Measurements from ENCODE around the gene PTTG1IP.

Gene PTTG1IP

DNA sequence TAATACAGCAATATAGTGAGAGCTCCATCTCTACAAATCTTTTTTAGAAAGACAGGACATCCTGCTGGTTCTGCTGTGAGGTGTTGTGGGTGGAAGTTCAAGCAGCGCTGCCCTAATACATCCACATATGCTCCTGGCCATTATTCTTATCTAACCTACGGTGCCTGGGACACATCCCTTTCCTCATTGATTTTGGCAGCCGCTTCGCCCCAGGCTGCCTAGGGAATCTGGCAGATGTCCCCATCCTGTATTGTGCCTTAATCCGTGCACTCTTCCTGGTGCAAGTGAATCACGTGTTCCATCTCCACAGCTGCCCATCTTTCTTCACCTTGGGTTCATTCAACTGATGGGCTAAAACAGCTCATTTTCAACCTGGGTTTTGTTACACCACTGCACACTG lies 68.7 kb downstream of the PTTG1IP start:
- in situ Hi-C loops (cut with HindIII; ENCODE audit: low sequenced_read_pairs) = no loop called here
- TF ChIP-seq, protein P1, sequence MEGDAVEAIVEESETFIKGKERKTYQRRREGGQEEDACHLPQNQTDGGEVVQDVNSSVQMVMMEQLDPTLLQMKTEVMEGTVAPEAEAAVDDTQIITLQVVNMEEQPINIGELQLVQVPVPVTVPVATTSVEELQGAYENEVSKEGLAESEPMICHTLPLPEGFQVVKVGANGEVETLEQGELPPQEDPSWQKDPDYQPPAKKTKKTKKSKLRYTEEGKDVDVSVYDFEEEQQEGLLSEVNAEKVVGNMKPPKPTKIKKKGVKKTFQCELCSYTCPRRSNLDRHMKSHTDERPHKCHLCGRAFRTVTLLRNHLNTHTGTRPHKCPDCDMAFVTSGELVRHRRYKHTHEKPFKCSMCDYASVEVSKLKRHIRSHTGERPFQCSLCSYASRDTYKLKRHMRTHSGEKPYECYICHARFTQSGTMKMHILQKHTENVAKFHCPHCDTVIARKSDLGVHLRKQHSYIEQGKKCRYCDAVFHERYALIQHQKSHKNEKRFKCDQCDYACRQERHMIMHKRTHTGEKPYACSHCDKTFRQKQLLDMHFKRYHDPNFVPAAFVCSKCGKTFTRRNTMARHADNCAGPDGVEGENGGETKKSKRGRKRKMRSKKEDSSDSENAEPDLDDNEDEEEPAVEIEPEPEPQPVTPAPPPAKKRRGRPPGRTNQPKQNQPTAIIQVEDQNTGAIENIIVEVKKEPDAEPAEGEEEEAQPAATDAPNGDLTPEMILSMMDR (IDR thresholded peaks at IDR 0.05; ENCODE audit: low read depth, low read length) = no peak
- DNase-seq (ENCODE audit: low read depth, low spot score) = no peak
- H3K4me3 ChIP-seq (ENCODE audit: low read depth, low read length) = no peak overlapping the region

DNA sequence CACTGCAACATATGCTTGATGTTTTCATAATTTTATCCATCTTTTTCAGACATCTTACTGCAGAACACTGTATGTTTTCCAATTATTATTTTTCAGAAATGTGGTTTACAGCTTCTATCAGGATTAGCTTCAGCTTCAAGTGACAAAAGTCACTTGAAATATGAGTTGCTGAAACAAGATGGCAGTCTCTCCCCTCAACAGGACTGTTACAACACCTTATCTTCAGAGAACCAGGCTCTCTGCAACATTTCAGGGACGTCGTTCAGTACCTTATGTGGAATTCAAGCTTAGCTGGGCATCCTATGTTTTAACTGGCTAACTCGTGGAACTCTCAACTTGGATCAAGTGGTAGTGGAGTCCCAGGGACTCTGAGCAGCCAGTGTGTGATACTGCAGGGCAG lies 69.8 kb downstream of the PTTG1IP start:
- DNase-seq (ENCODE audit: low read depth, low spot score) = no peak
- in situ Hi-C loops (cut with HindIII; ENCODE audit: low sequenced_read_pairs) = no loop called here
- TF ChIP-seq, protein P1 (IDR thresholded peaks at IDR 0.05; ENCODE audit: low read depth, low read length) = no peak
- H3K4me3 ChIP-seq (ENCODE audit: low read depth, low read length) = no peak overlapping the region

DNA sequence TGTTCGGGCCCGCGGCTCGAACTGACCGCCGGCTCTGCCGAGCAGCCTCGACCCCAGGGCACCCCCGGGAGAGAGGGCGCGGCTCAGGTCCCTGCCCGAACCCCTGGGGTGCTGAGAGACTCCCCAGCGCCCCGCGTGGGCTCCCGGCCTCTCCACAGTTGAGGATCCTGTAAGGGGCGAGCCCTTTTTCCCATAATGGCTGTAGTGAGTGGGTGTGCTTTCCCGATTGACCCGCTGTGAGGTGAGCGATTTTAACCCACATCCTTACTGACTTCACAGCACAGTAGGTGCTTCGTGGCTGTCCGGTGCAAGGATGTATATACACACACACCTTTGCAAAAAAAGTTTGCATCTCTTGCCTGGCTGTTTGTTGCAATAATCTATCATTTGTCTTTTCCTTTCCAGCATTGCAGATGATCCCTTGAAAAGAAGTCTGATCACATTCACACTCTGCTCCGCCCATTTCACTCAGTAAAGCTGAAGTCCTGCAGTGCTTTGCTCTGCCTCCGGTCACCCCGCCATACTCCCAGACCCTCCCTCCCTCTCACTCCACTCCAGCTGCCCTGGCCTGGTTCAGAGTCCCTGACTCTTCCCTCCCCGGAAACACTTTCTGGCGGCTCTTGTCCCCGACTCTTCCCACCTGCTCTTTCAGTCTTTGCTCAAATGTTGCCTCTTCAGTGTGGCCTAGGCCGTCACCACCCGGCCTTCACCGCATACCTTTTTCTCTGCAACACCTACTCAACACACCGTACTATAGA lies 70.9 kb downstream of the PTTG1IP start:
- DNase-seq (ENCODE audit: low read depth, low spot score) = no peak
- in situ Hi-C loops (cut with HindIII; ENCODE audit: low sequenced_read_pairs) = no loop called here
- TF ChIP-seq, protein P1 (IDR thresholded peaks at IDR 0.05; ENCODE audit: low read depth, low read length) = no peak
- H3K4me3 ChIP-seq (ENCODE audit: low read depth, low read length) = peak overlapping the region; percentile 91

DNA sequence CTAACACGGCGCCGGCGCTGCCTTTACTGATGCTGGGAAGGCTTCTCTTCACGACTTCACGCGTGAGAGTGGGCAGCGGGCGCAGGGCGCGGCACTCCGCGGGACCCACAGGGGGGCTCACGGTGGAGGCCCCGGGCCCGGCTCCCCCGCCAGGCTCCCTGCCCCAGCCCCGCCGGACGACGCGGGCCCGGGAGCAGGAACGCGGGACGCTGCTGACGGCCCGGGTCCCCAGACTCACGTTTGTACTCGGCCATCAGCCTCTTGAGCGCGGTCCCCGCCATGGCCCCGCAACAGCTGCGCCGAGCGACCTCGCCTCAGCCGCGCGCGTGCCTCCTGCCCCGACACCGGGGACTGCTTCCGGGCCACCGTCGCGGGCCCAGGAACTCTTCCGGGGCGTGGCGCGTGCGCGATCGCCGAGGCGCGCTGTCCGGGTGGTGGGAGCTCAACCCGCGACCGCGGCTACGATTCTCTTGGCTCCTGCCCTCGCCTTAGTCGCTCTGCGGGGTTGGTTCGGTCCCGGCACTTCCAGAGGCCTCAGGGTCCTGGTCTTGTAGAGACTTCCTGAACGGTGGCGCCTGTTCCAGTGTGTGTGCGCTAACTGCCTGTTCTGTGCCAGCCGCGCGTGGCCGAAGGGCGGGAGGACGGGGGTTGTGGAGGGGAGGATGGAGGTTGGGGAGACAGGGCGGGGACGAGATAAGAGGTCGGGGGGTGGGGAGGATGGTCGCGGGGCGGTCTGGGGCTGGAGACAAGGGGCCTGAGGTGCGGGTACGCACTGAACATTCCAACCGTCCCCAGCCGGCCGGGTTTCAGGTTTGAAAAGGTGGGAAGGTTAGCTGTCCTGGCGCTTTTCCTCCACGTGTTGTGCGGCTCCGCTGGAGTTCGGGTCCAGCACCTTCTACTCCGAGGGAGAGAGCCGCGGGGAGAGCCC lies 71.8 kb downstream of the PTTG1IP start, which contains the start of gene UBE2G2:
Gene UBE2G2 (minus strand): TSS at position 353 of the 928 bp plus-strand sequence. CDS start 72 bp downstream, at position 281.
- peak within 1 kb of the TSS; percentile 91 for H3K4me3 ChIP-seq (ENCODE audit: low read depth, low read length)
- DNase-seq (ENCODE audit: low read depth, low spot score) = peak; percentile 75
- in situ Hi-C loops (cut with HindIII; ENCODE audit: low sequenced_read_pairs) = no loop called here
- TF ChIP-seq, protein P1 (IDR thresholded peaks at IDR 0.05; ENCODE audit: low read depth, low read length) = no peak

DNA sequence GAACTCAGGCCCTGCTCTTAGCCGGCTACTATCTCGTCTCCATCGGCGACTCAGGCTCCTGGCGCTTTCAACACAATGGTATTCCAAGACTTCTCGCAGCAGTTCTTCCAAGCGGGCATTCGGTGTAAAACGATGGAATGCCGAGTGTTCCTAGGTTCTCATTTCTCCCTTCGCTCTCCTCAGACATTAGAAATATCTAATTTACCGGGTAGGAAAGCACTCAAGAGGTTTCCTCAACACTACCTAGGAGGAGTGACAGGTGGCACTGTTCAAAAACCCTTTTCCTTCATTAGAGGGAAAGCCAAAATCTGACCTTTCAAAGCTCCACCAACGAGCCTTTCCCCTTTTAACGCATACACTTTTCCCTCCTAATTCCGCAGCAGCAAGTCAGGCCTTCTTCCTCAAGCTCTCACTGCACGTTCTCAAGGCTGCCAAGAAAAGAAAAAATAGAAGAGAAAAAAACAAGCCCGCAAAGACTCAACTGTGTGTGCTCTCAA lies 72.5 kb downstream of the PTTG1IP start:
- DNase-seq (ENCODE audit: low read depth, low spot score) = peak; percentile 32
- in situ Hi-C loops (cut with HindIII; ENCODE audit: low sequenced_read_pairs) = no loop called here
- TF ChIP-seq, protein P1 (IDR thresholded peaks at IDR 0.05; ENCODE audit: low read depth, low read length) = peak; percentile 40
- H3K4me3 ChIP-seq (ENCODE audit: low read depth, low read length) = peak overlapping the region; percentile 91

DNA sequence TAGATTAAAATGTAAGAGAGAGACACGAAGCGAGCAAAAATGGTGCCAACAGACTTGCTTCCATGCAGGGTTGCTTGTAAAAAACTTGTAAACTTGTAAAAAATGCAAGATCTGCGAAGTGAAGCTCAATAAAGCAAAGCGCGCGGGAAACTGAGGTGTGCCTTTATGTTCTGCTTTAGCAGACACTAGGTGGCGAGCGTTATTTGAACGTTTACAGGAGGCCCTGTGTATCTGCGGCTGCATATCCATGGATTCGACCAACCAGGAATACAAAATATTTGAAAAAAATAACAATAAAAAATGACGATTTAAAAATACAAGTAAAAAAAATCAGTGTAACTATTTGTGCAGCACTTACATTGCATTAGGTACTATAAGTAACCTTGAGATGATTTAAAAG lies 73.4 kb downstream of the PTTG1IP start:
- TF ChIP-seq, protein P1 (IDR thresholded peaks at IDR 0.05; ENCODE audit: low read depth, low read length) = peak; percentile 49
- H3K4me3 ChIP-seq (ENCODE audit: low read depth, low read length) = no peak overlapping the region
- in situ Hi-C loops (cut with HindIII; ENCODE audit: low sequenced_read_pairs) = no loop called here
- DNase-seq (ENCODE audit: low read depth, low spot score) = peak; percentile 42

Measured in astrocyte of the spinal cord (primary cell).